GM04503 (cell line): Measurements from ENCODE around the gene BOLA2B.
A peak's percentile ranks its signal among the peaks of the same experiment; 100 is the strongest.
"Not testable (repeated sequence)": the region's sequence is repeated elsewhere in the genome, so short reads cannot be mapped to it uniquely, and the experiment has no call there.

Source experiments
- DNase-seq: peaks from one replicate; pipeline ENCODE4 v3.0.0-alpha.2; 2012; ENCODE audit warnings: low read depth

The BOLA2B gene

GRCh38 chr16:30184096-30184890 lies 9.2 kb downstream of the BOLA2B start:
- no peak for DNase-seq

GRCh38 chr16:30183233-30184095 lies 10.0 kb downstream of the BOLA2B start, which contains the start of gene CORO1A:
Gene CORO1A, plus strand, starts transcription at chr16:30183602. Its CDS starts 1,608 bp downstream, at chr16:30185210.
- peak; percentile 10 for DNase-seq

GRCh38 chr16:30180741-30181140 lies 12.7 kb downstream of the BOLA2B start:
- no peak for DNase-seq

GRCh38 chr16:30179931-30180330 lies 13.5 kb downstream of the BOLA2B start:
- DNase-seq: no peak

- DNase-seq: no peak
These were observed 14.3 kb downstream of the BOLA2B start for GRCh38 chr16:30179195-30179594.

- DNase-seq: not testable (repeated sequence)
These were observed 16.6 kb downstream of the BOLA2B start for GRCh38 chr16:30176876-30177275.

GRCh38 chr16:30173054-30173453 lies 20.4 kb downstream of the BOLA2B start:
- DNase-seq: no peak

GRCh38 chr16:30170145-30170544 lies 23.3 kb downstream of the BOLA2B start:
- not testable (repeated sequence) for DNase-seq

GRCh38 chr16:30169416-30169815 lies 24.1 kb downstream of the BOLA2B start:
- not testable (repeated sequence) for DNase-seq

- DNase-seq: not testable (repeated sequence)
These were observed 24.7 kb downstream of the BOLA2B start for GRCh38 chr16:30168746-30169145.

- no peak for DNase-seq
These were observed 27.1 kb downstream of the BOLA2B start for GRCh38 chr16:30166202-30166902.

GRCh38 chr16:30163538-30163937 lies 29.9 kb downstream of the BOLA2B start:
- no peak for DNase-seq

GRCh38 chr16:30157214-30157613 lies 36.3 kb downstream of the BOLA2B start:
- DNase-seq: no peak

- DNase-seq: no peak
These were observed 38.3 kb downstream of the BOLA2B start for GRCh38 chr16:30155188-30155587.

- DNase-seq: no peak
These were observed 40.9 kb downstream of the BOLA2B start for GRCh38 chr16:30152517-30152916.

GRCh38 chr16:30151091-30151490 lies 42.4 kb downstream of the BOLA2B start:
- DNase-seq: no peak

GRCh38 chr16:30149250-30149930 lies 44.1 kb downstream of the BOLA2B start:
- DNase-seq: no peak

GRCh38 chr16:30147843-30148510 lies 45.5 kb downstream of the BOLA2B start:
- no peak for DNase-seq

- DNase-seq: no peak
These were observed 47.8 kb downstream of the BOLA2B start for GRCh38 chr16:30145657-30146056.

- DNase-seq: no peak
These were observed 48.5 kb downstream of the BOLA2B start for GRCh38 chr16:30144917-30145316.

GRCh38 chr16:30144017-30144416 lies 49.4 kb downstream of the BOLA2B start:
- no peak for DNase-seq
